Stromal cell of bone marrow (primary cell): ENCODE results near the gene HS3ST5.
A peak's percentile ranks its signal among the peaks of the same experiment; 100 is the strongest.
"Not testable (repeated sequence)": the region's sequence is repeated elsewhere in the genome, so short reads cannot be mapped to it uniquely, and the experiment has no call there.

ENCODE experiments used
- DNase-seq: peaks from one replicate; pipeline ENCODE4 v3.0.0-alpha.2; 2012; ENCODE audit warnings: low read depth

HS3ST5 gene

DNA sequence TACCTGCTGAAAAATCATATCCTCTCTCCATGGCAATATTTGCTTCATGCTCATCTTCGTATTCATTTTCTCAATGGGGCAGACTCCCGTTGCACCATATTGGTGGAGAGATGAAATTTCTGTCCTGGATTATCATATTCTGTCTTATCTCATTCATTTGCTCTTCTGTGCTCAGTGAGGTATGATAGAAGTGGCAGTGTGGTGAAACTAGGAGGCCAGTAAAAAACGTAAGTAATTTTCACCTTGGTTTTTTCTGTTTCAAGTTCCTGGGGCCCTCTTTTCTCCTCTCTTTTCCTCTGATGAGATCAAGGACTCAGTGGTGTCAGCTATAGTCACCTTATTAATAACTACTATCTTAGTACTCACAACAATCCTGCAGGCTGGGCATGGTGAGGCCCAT lies 189.4 kb downstream of the HS3ST5 start:
- DNase-seq, result no peak

DNA sequence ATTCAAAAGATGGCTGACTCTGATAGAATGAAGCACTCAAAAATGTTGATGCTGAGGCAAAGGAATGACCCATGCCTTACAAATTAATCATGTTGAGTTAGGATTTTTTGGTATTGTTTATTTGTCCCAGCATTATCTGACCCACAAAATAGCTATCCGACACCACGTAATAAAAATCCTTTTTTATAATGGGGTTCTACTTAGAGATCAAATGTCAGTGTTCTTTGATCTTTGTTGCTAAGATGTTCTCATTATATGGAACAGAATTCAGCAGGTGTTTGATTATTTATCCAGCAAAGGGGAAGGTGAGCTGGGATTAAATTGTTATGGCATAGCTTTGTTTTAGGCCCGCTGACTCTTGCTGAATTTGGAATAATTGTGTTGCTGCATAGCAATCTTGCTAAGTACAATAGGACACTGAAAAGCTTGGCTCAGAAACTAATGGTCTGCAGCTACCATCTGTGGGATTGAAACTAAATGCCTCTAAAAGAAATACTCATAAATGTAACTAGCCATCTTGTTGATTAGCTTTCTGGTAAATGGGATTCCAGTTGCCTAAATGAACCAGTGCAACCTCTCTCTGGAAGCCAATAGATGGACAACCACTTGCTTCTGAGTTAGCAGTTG lies 191.6 kb downstream of the HS3ST5 start:
- DNase-seq, result no peak

DNA sequence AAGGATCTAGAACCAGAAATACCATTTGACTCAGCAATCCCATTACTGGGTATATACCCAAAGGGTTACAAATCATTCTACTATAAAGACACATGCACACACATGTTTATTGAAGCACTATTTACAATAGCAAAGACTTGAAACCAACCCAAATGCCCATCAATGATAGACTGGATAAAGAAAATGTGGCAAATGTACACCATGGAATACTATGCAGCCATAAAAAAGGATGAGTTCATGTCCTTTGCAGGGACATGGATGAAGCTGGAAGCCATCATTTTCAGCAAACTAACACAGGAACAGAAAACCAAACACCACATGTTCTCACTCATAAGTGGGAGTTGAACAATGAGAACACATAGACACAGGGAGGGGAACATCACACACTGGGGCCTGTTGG lies 193.6 kb downstream of the HS3ST5 start:
- not testable (repeated sequence) for DNase-seq

DNA sequence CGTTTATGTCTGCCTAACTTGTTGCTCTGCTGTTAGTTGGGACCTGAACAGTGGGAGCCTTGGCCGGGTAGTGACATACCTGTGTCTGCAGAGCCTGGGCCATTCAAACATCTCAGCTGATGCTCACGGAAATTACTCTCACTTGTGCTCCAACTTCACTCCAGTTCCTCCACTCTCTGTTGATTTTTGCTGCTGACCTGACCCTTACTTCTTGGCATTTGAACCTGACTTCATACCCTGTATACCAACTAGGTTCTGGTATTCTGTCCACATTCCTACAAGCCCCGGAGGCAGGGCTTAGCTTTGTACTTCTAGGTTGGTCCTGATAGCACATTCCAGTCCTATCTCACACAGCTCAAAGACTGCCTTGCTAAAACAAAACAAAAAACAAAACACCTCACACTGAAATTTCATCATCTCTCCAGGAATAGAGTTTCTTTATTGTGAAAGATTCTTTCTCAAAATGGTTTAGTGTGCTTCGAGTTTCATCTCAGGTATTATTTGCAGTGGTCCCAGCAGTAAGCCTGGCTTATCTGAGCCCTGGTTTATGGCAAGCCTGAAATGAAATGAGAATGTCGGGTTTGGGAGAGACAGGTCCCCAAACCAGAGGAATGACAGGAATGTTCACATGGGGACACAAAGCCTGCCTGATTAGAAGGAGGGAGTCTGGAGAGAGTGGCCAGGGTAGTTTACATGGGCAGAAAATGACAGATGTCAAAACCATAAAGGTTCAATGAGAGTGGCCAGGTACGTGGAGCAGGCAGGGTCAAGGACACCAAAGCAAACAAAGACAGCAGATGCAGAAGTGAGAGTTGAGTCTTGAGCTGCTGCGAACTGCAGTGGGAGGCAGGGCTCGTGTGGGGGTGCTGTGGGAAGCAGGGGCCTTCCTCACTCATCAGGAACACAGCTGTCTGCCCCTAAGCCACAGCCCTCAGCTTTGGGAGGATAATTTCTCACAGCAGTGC lies 197.7 kb downstream of the HS3ST5 start:
- no peak for DNase-seq

DNA sequence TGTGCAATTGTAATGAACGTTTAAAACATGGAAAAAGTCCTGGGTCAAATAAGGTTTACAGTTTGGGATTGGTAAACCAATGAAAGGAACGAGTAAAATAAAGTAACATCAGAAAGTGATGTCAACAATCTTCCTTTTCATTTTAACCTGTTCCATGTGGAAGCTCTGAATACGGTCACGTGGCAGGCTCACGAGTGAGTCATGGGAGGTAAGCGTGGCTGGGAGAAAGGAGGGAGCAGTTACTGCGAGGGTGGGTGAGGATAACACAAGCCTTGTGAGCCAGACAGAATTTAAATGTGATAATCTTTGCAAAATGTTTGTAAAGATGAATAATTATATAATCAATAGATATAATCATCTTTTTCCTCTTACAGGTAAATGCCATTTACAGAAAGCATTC lies 200.6 kb downstream of the HS3ST5 start:
- DNase-seq, result no peak

DNA sequence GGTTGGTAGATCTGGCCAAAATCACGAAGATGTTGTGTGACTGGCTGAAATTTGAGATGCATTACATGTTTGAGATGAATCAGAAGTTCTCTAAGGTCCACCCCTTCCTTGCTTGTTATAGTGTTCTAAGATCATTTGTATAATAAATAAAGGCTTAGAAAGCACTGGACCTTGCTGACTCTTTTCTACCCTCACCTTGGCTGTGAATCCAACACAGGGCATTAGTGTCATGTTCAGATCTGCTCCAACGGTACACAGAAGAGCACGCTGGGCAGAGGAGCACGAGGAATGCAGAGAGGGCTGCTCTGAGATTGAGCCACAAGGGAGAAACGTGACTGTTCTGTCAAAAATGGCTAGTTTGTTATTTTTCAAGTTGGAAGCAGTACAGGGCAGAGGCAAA lies 202.4 kb downstream of the HS3ST5 start:
- peak; percentile 40 for DNase-seq

DNA sequence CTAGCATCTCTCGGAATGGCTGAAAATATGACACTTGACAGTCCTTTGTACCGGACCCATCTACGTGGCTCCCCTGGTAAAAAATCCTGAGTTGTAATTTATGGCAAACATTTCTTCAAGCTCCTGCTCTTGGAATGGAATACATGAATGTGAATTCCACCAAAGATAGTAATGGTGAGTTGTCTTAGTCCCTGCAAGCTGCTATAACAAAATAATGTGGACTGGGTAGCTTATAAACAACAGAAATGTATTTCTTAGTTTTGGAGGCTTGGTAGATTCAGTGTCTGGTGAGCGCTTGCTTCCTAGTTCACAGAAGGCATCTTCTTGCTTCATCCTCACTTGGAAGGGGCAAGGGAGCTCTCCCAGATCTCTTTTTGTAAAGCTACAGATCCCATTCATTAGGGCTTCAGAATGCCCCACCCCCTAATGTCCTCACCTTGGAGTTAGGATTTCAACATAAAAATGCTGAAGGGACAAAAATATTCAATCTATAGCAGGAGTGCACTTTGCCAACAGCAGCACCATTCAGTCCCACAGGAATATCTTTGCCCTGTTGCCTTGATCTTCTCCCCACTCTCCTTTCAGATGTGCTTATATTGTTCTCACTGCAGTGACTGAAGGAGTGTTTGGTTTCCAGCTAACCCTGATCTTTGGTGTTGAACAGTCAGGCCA lies 204.1 kb downstream of the HS3ST5 start:
- no peak for DNase-seq

DNA sequence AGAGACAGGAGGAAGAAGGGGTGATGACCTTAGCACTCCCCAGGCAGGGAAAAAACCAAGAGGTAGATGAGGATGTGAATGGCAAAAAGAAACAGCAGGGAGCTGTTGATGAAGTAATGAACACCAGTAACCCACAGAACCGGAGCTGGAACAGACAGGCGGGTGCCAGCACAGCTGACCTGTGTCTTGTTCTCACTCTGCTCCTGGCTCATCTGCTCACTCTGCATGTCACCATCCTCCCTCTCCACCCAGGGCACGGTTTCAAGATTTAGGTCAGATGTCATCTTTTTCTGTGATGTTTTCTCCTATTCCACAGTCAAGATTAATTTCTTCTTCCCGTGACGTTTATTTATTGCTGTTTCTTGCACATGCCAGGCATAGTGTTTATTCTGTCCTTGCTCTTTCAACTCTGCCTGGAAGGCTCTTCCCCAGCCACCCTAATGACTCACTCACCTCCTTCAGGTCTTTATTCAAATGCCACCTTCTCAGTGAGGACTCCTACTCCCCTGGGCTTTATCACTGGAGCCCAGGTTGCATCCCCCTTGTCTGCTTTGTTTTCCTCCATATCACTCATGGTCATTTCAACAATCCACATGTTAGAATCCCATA lies 207.4 kb downstream of the HS3ST5 start:
- DNase-seq, result no peak

DNA sequence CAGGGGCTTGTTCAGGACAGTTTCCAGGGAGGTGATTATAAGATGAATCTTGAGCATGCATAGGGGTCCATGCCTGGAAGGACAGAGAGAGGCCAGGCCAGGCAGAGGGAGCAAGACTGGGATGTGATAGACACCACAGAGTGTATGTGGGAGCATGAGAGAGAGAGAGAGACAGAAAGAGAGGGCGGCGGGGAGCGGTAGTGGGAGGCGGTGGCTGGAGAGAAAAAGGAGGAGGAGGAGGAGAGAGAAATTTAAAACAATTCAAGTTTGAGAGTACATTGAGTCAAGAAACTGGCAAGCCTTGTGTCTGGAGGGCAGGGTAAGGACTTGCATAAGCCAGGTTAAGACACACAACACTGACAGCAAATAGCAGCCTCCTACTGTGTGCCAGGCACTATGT lies 209.0 kb downstream of the HS3ST5 start:
- DNase-seq, result no peak

DNA sequence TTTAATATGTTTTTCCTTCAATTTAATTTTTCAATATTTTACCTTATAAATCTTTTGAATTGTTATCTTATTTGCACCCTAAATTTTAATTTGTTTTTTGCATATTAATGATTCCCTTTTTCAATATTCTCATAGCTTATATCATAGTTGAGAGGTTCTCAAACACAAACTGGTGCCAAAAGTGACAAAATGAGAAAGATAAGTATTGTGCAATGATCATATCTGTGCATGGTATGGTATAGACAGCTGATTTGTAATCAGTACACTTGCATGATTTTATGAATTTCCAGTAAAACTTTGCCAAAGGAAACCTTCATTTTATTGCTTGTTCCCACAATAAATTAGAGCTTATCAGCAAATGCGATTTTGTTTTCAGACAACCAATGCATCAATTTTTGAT lies 210.9 kb downstream of the HS3ST5 start:
- DNase-seq, result no peak

DNA sequence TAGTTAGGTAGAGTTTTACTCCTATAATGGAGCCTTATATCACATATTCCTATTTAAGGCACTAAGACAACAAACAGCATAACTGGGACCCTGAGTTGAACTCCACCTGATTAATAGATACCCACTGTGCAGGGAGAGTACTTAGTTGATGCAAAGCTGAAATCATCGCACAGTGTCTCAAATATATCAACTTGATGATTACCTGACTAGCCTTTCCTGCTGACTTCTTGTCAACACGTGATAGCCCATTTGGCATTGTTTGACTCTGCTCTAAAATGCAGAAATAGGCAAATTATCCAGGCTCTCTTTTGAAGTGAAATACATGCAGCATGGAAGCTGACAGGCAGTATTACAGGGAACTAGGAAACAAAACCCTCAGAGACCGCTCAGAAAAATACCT lies 217.2 kb downstream of the HS3ST5 start:
- no peak for DNase-seq

DNA sequence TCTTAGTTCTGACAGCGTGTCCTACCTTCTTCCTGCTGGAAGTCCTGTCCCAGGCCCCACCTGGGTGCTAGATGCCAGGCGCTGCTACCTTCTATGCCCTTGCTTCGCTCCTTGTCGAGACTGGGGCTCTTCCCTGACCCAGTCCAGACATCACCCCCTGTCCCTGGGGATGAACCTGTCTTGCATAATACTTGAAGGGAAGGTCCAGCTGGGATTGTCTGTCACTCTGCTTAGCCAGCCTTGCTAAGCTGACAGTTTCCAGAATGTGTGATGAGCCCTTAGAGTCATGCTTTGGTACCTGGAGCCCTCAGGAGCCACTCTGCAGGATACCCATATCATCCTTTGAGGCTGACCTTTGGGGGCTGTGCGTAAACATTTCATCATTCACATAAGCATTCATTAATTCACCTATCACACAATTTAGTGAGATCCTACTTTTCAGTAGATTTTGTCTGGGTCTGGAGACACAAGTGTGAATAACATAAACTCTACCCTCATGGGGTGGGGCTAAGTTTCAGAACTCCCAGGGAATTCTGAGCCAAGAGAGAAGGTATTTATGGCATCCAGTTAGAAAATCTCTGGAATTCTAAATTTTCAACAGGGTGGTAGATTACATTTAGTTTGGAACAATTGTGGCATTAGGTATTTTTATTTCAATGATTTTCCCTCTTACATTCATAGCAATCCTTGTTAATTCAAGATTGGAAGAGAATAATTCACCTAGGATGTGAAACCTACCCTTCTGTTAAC lies 220.7 kb downstream of the HS3ST5 start:
- DNase-seq, result no peak

DNA sequence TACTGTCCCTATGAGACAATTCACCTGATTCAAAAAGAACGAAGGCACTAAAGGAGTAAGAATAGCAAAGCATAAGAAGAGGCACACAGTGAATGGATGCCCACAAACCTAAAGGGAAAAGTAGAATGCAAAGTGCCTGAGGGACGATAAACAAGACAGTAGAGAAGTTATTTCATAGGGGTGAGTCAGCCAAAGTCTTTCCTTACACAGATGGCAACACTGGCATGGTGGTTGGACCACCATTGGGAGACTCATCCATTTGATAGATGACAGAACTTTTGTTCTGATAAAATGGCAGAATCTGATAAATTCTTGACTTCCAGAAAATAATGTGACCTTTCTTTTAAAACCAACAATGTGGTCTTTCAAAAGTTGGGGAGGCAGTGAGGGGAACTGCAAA lies 223.8 kb downstream of the HS3ST5 start:
- no peak for DNase-seq

DNA sequence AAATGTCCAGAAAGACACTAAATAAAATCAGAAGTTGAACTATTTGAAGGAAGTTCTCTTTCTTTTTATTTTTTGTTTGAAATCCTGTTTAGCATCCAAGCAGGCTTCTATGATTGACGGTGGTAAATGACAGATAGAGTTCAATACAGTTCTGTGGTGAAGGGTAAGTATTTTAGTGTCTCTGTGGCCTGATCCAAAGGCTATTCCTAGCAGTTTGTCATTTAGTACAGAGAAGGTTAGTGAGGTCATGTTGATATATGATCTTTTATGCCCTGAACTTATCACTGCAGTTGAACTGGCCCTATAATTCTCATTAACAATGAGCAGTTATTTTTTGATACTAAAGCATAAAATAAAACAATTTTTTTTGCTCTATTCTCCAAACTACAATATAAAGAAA lies 227.2 kb downstream of the HS3ST5 start:
- no peak for DNase-seq

DNA sequence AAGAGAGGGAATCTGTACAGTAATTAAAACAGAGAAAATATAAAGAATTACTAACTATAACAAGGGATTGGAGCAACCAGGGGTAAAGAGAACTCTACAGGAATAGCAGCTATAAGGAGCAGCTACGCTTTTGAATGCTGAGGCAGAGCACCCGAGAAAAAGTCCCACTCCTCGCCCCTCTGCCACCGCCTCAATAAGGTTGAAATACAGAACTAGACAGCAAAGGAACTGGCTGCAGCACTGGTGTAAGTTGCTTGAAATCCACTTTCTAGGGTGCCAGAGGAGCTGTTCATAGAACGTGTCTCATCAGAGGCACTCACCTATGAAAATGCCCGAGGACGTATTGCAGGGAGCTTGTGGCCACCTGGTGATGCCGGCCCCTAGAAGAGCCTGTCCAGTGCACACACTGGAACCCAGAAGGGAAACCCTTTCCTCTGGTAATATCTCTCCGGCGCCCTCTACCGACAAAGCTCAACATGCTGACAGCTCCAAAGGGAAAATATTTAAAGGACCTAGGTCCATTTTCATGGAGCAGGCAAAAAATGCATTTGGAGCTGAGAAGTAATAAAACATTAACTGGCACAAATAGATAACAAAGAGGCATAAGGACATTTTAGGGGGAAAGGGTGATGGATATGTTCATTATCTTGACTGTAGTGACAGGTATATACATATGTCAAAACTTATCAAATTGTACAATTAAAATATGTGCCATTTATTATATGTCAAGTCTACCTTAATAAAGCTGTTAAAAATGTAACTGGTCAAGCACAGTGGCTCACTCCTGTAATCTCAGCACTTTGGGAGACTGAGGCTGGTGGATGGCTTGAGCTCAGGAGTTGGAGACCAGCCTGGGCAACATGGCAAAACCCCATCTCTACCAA lies 234.5 kb downstream of the HS3ST5 start:
- DNase-seq, result peak; percentile 54

DNA sequence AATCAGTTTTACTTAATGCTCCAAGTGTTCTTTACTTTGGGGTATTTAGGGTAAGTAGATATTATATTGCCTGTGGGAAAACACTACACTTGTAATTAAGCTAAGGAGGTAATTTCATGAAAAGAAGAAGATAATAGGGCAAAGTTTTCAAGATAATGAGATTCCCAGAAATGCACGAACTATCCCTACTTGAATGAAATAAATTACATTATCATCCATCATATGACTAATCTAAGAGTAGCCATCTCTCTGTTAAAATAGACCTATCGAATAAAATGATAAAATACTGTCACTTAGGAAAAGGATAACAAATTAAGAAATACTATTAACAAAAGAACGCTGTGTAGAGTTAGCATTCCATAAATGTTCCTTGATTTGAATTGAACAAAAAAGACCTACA lies 236.8 kb downstream of the HS3ST5 start:
- no peak for DNase-seq

DNA sequence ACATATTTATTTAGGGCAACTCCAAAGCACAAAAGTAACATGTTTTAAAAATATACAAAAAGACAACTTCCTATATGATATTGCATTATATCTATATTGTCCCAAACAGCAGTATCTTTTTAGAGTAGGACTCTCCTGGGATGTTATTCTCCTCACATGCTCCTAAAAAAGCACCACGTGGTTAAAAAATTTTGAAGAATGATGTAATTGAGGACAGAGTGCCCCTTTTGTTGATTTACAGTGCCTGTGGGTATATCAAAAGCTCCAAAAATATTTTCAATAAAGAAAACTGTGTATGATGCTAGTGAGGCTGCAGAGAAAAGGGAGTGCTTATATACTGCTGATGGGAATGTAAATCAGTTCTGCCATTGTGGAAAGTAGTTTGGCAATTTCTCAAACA lies 241.6 kb downstream of the HS3ST5 start:
- DNase-seq, result no peak

DNA sequence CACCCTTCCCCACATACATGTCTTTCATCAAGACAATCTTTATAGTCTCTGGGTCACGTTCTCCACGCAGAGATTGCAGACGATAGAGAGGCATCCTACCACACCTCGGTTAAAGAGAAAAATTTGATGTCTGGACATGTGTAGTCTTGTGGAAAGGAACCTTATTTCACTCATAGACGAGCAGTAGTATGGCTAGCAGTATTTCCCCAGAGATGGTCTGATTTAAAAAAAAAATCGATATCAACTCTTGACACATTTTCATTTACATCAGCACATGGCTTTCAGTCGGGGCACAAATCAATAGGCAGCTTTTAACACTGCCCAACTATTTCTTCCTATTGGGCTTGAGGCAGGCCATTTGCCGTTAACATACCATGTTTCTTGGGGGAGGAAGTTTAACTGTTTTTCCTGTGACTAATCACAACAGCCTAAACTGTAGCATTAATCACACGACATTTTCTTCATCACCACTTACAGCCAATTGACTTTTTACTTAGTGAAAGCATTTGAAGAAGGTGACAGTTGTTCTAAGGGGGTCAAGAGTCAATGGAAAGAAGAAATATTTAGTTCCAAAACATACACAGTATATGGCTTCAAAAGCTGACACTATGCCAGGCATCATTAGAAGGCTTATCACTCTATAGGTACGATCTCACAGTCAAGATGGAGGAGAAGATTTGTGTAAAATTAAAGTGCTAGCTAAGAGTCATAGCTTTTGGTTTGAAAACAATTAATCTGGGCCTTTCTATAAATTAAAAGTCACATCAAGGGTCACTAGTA lies 242.4 kb downstream of the HS3ST5 start:
- no peak for DNase-seq

DNA sequence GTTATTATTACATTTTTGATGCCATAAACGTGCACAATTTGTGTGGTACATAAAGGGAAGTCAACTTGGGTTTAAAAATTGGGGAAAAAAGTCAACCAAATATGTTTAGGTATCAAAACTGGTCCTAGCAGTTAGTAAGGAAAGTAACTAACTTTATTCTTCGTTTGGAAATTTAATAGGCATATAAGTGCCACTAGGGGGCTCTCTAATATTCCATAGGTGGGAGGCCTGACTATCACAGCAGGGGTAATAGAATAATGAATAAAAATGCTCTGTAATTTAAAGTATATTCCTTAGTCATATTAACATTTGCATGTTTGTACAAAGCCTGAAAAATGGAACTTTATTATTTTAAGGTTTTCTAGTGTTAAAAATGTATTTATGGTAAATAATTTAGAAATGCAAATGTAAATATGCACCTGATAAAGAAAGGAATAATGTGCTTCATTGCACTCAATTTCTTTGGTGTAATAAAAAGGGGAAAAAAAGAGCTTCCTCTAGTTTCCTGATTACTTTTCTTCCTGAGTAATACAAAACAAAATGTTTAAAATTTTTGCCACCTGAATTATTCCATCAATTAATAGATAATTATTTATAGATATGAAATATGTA lies 246.2 kb downstream of the HS3ST5 start:
- no peak for DNase-seq

DNA sequence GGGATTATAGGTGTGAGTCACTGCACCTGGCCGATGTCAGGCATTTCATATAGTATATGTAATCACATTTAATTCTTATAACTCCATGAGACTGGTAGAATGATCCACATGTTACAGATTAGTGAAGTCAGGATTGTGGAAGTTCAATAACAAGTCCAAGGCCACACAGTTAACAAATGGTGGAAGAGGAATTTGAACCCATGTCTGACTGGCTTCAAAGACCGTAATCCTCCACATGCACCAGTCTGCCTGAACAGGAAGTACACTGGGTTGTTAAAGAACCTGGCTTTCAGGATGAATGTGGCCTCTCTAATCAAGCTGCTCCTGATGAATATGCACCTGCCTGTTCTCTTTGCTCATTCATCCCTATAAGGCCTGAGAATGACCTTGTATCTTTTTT lies 249.9 kb downstream of the HS3ST5 start:
- no peak for DNase-seq
